ENCODE measurements around the gene KRT2. TPM values are rescaled to one million over a fixed set of nuclear protein-coding genes. Genes with fewer than 3 reads are reported as not detected.

The KRT2 gene
- total RNA-seq, result not detected

- DNase-seq (ENCODE audit: low spot score), result no peak
These were observed at the start of gene KRT2 for GRCh38 chr12:52651726-52652261. Gene KRT2, minus strand, starts transcription at chr12:52652211. Its CDS starts 69 bp downstream, at chr12:52652142.

GRCh38 chr12:52701281-52701680 is 49.3 kb upstream of the KRT2 start:
- no peak for DNase-seq (ENCODE audit: low spot score)

GRCh38 chr12:52699960-52700359 is 47.9 kb upstream of the KRT2 start:
- no peak for DNase-seq (ENCODE audit: low spot score)

GRCh38 chr12:52699373-52699772 is 47.4 kb upstream of the KRT2 start:
- no peak for DNase-seq (ENCODE audit: low spot score)

- DNase-seq (ENCODE audit: low spot score), result no peak
These were observed 46.8 kb upstream of the KRT2 start for GRCh38 chr12:52698651-52699340.

- no peak for DNase-seq (ENCODE audit: low spot score)
These were observed 45.1 kb upstream of the KRT2 start for GRCh38 chr12:52697058-52697582.

- DNase-seq (ENCODE audit: low spot score), result no peak
These were observed 44.6 kb upstream of the KRT2 start for GRCh38 chr12:52696588-52696987.

GRCh38 chr12:52695039-52695438 is 43.0 kb upstream of the KRT2 start:
- no peak for DNase-seq (ENCODE audit: low spot score)

- DNase-seq (ENCODE audit: low spot score), result no peak
These were observed 42.1 kb upstream of the KRT2 start for GRCh38 chr12:52694151-52694550.

GRCh38 chr12:52693261-52693660 is 41.2 kb upstream of the KRT2 start:
- no peak for DNase-seq (ENCODE audit: low spot score)

GRCh38 chr12:52692254-52692653 is 40.2 kb upstream of the KRT2 start:
- no peak for DNase-seq (ENCODE audit: low spot score)

- no peak for DNase-seq (ENCODE audit: low spot score)
These were observed 39.8 kb upstream of the KRT2 start for GRCh38 chr12:52691841-52692150.

- DNase-seq (ENCODE audit: low spot score), result no peak
These were observed 39.2 kb upstream of the KRT2 start for GRCh38 chr12:52691076-52691840.

- no peak for DNase-seq (ENCODE audit: low spot score)
These were observed 38.5 kb upstream of the KRT2 start for GRCh38 chr12:52690351-52691075.

GRCh38 chr12:52689936-52690335 is 37.9 kb upstream of the KRT2 start:
- DNase-seq (ENCODE audit: low spot score), result no peak

GRCh38 chr12:52689239-52689638 is 37.2 kb upstream of the KRT2 start:
- no peak for DNase-seq (ENCODE audit: low spot score)

- no peak for DNase-seq (ENCODE audit: low spot score)
These were observed 36.5 kb upstream of the KRT2 start for GRCh38 chr12:52688481-52688880.

- no peak for DNase-seq (ENCODE audit: low spot score)
These were observed 35.7 kb upstream of the KRT2 start for GRCh38 chr12:52687497-52688385.

GRCh38 chr12:52686756-52687487 is 34.9 kb upstream of the KRT2 start:
- no peak for DNase-seq (ENCODE audit: low spot score)

- DNase-seq (ENCODE audit: low spot score), result no peak
These were observed 34.1 kb upstream of the KRT2 start for GRCh38 chr12:52686063-52686462.

Measured in ureter (tissue), 1 donor.